ENCODE measurements around the gene PHF2.

The PHF2 gene

DNA sequence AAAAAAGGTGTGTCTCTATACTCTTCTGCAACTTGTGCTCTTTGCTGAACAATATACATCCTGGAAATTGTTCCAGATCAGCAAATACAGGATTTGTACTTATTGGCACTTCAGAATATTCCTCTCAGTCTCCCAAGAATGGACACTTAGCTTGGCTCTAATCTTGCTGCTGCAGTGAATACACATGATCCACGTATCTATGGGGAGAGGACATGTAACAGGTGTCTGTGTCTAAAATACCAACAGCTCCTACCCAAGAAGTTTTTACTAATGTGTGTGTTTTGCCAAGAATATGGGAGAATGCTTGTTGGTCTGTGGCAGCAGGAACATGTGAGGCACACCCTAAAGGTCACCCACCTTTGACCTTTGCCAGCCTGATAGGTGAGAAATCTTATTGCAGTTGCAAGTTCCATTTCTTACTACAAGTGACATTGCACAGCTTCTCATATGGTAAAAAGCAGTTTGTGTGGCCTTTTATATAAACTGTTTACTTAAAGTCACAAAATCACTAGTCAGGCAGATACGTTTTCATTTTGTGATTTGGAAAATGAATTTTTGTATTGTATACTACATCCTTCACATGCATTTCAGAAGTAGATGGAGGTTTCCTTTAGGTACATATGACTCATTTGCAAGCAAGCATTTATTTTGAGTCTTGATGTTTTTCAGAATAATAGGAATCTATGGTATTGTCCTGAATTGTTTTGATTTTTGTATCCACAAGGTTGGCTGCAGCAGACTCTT lies 35.8 kb downstream of the PHF2 start:
- TF ChIP-seq POLR2A (IDR thresholded peaks at IDR 0.05; ENCODE audit: low read length): no peak
- TF ChIP-seq GATA1 (IDR thresholded peaks at IDR 0.05; ENCODE audit: low read depth, low read length): no peak
- DNase-seq: no peak

DNA sequence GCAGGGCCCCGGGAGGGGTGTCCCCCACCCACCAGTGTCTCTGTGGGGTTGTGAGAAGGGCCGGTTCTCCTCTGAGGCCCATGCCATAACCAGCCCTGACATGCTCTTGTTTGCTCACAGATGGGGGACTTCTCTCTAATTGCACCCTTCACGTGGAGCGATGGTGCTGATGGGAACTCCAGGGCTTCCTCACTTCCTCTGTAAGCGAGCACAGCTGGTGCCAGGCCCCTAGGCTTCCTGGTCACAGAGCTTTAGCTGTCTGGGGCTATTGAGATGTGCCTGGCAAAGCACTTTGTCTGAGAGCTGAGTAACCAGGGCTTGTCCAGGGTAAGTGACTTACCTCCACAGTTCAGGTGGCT lies 36.4 kb downstream of the PHF2 start:
- no peak for DNase-seq
- TF ChIP-seq GATA1 (IDR thresholded peaks at IDR 0.05; ENCODE audit: low read depth, low read length) (no peak), POLR2A (IDR thresholded peaks at IDR 0.05; ENCODE audit: low read length) (no peak)

DNA sequence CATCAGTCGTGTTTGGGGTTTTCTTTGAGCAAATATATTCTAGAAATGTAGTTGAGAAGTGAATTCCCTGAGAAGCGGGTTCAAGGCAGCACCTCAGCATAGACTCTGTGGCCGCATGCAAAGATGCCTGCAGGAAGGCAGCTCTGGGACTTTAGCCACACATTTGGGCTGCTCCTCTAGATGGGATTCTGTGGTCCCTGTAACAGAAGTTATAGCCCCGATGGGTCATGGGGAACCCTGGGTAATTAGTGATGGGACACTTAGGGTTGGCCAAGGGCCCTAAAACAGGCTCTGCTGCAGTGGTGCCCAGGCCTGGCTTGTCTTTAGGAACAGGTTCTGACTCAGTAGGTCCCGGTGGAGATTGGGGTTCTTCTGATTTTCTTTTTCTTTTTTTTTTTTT lies 36.8 kb downstream of the PHF2 start:
- no peak for DNase-seq
- no peak for TF ChIP-seq POLR2A (IDR thresholded peaks at IDR 0.05; ENCODE audit: low read length)
- no peak for TF ChIP-seq GATA1 (IDR thresholded peaks at IDR 0.05; ENCODE audit: low read depth, low read length)

DNA sequence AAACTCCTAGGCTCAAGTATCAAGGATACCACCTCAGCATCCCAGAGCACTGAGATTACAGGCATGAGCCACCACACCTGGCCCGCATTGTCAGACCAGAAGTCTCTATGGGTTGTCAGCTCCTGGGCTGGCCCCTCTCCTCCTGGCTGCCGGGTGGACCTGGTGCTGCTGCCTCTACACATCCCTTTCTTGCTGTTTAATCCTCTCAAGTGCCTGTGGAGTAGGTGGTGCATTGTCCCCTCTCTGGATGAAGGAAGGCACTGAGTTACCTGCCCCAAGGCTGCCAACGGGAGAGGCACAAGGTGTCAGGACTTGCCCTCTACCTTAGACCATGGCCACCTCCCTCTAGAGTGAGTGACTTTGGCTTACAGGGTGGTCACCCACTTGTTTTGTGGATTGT lies 37.4 kb downstream of the PHF2 start:
- DNase-seq: no peak
- TF ChIP-seq GATA1 (IDR thresholded peaks at IDR 0.05; ENCODE audit: low read depth, low read length) (no peak), POLR2A (IDR thresholded peaks at IDR 0.05; ENCODE audit: low read length) (no peak)

DNA sequence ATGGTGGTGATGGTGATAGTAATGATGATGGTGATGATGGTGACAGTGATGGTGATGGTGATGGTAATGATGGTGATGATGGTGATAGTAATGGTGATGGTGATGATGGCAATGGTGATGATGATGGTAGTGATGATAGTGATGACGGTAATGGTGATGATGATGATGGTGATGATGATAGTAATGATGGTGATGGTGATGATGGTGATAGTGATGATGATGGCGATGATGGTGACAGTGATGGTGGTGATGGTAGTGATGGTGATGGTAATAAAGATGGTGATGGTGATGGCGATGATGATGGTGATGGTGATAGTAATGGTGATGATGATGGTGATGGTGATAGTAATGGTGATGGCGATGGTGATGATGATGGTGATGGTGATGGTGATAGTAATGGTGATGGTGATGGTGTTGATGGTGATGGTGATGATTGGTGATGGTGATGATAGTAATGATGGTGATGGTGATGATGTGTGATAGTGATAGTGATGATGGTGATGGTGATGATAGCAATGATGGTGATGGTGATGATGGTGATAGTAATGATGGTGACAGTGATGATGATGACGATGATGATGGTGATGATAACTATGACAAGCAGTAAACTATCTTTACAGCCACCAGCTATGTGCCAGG lies 38.6 kb downstream of the PHF2 start:
- TF ChIP-seq GATA1 (IDR thresholded peaks at IDR 0.05; ENCODE audit: low read depth, low read length) (no peak), POLR2A (IDR thresholded peaks at IDR 0.05; ENCODE audit: low read length) (no peak)

DNA sequence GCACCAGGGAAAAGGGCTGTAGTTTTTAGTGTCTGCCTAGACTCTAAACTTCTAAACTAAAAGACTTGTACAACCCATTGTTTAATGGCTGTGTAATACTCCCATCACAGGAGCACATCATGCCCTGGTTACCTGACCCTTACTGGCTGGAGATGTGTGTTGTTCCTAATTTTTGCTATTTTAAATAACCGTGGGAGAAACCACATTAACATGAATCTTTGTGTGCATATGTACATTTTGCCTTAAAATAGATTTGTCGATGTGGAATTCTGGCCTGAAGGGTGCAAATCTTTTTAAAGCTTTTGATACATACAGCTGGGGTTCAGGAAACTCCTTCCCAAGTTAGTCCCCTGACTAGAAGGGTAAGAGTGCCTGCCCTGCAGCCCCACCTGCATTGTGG lies 39.7 kb downstream of the PHF2 start:
- TF ChIP-seq GATA1 (IDR thresholded peaks at IDR 0.05; ENCODE audit: low read depth, low read length) (no peak), POLR2A (IDR thresholded peaks at IDR 0.05; ENCODE audit: low read length) (no peak)
- no peak for DNase-seq

More for the DNA sequence above, 38.6 kb downstream of the PHF2 start:
- DNase-seq: no peak

DNA sequence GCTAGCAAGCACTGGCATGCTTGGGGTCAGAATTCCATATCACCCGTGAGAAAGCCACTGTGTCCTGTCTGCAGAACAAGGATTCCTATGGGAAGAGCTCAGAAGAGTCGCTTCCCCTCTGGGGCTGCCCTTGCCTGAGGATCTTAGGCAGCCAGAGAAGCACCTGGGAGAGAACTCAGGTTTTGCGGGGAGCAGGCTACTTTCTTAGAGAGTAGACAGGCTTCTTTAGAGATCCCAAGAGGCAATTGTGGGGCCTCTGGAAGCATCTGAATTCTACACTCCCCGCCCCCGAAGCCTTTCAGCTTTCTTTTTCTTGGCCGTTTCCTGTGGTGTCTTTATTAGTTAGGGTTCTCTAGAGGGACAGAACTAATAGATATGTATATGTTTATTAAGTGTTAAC lies 40.9 kb downstream of the PHF2 start:
- DNase-seq: no peak

DNA sequence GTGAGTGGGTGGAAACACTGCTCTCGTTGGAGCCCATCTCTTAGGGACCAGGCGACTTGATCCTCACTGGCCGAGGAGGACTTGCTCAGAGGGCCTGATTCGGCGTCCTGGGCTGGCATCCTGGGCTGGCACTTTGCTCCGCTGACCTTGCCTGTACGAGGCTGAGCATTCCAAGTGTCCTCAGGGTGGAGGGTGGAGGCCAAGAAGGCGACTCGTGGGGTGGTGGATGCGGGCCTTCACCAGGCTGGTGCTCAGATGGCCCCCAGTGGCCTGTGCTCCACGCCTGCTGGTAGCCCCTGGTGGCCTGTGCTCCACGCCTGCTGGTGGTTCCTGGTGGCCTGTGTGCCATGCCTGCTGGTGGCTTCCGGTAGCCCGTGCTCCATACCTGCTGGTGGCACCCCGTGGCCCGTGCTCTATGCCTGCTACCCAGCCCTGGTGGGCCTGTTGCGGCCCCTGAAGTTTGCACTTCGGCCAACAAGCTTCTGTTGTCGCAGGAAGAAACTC lies 42.9 kb downstream of the PHF2 start:
- no peak for DNase-seq
- TF ChIP-seq POLR2A (IDR thresholded peaks at IDR 0.05; ENCODE audit: low read length) (no peak), GATA1 (IDR thresholded peaks at IDR 0.05; ENCODE audit: low read depth, low read length) (no peak)

More for the DNA sequence above, 40.9 kb downstream of the PHF2 start:
- TF ChIP-seq GATA1 (IDR thresholded peaks at IDR 0.05; ENCODE audit: low read depth, low read length) (no peak), POLR2A (IDR thresholded peaks at IDR 0.05; ENCODE audit: low read length) (no peak)

DNA sequence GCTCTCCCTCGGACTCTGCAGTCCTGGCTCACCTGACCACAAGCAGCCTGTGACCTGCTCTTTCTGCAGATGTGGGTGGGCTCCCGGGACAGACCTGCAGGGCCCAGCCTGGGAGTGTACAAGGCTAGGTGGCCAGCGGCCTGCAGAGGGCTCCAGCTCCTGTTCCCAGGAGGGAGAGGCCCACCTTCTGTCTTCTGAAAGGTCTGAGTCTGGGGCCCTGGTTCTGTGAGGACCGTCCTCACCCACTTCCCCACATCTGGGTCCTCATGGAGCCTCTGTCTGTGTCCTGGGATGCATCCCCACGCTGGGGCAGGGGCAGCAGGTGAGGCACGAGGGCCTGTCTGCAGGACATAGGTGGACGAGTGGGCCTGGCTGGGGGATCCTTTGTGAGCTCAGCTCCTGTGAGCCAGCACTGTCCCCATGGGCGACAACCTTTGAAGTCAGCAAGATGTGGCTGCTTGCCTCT lies 43.7 kb downstream of the PHF2 start:
- TF ChIP-seq GATA1 (IDR thresholded peaks at IDR 0.05; ENCODE audit: low read depth, low read length) (no peak), POLR2A (IDR thresholded peaks at IDR 0.05; ENCODE audit: low read length) (no peak)
- DNase-seq: no peak

DNA sequence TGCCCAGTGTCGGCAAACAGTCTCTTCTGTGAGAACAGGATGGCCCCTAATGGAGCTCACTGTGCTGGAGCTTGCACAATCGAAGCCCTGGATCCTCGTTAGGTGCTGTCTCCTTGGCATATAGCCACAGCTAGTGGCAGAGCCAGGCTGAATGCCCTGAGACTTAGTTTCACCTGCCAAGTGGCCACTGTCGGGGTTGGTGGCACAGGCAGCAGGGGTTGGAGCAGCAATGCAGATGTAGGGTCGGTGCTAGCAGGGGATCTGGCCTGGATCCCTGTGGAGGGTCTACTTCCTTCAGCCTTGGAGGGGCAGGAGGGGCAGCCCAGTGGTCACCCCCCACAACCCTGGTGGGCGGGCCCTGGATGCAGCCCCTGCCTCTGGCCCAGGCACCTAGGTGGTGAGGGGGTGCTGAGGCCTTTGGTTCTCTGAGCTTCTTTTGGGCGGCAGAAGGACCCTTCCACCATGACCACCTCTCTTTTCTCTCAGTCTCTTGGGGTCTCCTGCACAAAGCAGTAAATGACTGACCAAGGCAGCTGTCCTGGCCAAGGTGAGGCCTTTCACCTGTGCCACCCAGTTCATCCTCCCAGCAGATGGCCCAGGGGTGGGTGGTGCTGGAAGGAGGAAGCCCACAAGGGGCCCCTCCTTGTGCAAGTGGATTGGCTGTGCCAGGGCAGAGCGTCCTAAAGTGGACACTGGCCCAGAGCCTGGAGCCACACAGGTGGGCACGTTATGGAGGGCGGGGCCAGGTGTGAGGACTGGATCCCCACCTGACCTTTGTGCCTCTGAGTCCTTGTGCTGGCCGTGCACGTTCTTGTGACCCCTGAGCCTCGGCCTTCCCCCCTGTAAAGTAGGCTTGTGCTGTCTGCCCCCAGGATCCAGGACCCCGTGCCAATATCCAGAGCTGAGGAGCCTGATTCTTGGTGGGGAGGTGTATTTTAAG lies 44.8 kb downstream of the PHF2 start:
- DNase-seq: no peak
- TF ChIP-seq GATA1 (IDR thresholded peaks at IDR 0.05; ENCODE audit: low read depth, low read length) (no peak), POLR2A (IDR thresholded peaks at IDR 0.05; ENCODE audit: low read length) (no peak)

DNA sequence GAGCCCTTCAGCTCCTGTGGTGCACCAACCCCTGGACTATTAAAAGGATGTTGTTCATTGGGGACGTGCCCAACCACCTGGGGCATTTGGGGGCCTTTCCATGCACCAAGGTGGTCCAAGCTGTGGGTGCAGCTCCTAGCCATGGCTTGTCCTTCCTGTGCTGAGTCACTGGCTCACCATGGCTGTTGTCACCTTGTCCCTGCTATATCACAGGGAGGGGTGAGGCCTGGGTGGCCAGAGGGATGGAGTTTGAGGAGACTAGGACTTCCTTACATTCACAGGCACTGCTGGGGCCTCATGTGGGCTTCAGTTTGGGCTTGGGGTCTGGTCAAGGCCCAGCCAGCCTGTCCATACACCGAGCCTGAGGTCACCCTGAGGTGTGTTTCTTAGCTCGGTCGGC lies 45.5 kb downstream of the PHF2 start:
- TF ChIP-seq POLR2A (IDR thresholded peaks at IDR 0.05; ENCODE audit: low read length) (no peak), GATA1 (IDR thresholded peaks at IDR 0.05; ENCODE audit: low read depth, low read length) (no peak)
- no peak for DNase-seq

DNA sequence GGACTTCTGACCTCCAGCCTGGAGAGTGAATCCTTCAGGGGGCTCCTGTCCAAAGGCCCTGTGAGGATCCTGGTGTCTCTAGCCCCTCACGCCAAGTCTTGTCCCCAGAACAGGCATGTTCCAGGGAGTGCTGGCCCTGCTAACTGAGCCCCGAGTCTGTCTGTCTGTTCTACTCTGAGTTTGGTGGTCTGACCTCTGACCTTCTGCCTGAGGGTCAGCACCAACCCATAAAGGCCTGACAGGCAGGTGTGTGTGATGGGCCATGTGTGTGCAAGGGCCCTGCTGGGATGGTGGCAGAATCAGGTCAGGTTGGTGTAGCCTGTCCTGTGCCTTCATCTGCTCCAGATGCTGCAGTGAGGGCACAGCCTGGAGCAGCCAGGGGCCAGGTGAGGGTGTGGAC lies 46.3 kb downstream of the PHF2 start:
- no peak for DNase-seq
- TF ChIP-seq POLR2A (IDR thresholded peaks at IDR 0.05; ENCODE audit: low read length): no peak
- no peak for TF ChIP-seq GATA1 (IDR thresholded peaks at IDR 0.05; ENCODE audit: low read depth, low read length)

DNA sequence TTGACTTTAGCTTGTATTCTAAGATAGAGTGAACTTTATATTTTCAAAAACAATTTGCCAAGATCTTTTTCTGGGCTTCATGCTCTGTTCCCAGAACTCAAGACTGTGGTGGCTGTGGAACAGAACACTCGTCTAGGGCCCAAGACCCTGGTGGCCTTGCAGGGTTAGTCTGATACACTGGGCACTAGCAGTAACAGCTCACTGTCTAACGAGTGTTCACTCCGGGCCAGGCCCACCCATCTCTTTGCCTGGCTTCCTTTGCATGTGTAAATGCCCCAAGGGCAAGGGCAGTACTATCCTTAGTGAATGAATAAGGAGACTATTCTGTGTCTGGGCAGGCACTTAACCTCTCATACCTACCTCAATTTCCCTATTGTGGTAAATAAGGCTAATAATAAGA lies 47.4 kb downstream of the PHF2 start:
- no peak for DNase-seq
- TF ChIP-seq GATA1 (IDR thresholded peaks at IDR 0.05; ENCODE audit: low read depth, low read length) (no peak), POLR2A (IDR thresholded peaks at IDR 0.05; ENCODE audit: low read length) (no peak)

DNA sequence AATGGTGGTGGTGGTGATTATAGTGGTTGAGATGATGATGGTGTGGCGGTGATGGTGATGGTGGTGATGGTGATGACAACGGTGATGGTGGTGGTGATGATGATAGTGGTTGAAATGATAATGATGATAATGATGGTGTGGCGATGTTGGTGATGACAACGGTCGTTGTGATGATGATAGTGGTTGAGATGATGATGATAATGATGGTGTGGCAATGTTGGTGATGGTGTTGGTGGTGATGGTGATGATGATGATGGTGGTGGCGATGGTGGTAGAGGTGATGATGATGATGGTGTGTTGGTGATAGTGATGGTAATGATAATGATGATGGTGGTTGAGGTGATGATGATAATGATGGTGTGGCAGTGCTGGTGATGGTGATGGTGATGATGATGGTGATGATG lies 48.0 kb downstream of the PHF2 start:
- TF ChIP-seq GATA1 (IDR thresholded peaks at IDR 0.05; ENCODE audit: low read depth, low read length) (no peak), POLR2A (IDR thresholded peaks at IDR 0.05; ENCODE audit: low read length) (no peak)
- DNase-seq: no peak
